Inflammatory macrophage treated with lipopolysaccharide for 1 hour (primary cell): ENCODE data around the gene SLC24A4.
"Not testable (repeated sequence)": the region's sequence is repeated elsewhere in the genome, so short reads cannot be mapped to it uniquely, and the experiment has no call there.

ENCODE experiments used
- DNase-seq, 2 donors: peaks; one replicate each; pipeline ENCODE4 v3.0.0-alpha.2; 2020 to 2022

SLC24A4 gene

DNA sequence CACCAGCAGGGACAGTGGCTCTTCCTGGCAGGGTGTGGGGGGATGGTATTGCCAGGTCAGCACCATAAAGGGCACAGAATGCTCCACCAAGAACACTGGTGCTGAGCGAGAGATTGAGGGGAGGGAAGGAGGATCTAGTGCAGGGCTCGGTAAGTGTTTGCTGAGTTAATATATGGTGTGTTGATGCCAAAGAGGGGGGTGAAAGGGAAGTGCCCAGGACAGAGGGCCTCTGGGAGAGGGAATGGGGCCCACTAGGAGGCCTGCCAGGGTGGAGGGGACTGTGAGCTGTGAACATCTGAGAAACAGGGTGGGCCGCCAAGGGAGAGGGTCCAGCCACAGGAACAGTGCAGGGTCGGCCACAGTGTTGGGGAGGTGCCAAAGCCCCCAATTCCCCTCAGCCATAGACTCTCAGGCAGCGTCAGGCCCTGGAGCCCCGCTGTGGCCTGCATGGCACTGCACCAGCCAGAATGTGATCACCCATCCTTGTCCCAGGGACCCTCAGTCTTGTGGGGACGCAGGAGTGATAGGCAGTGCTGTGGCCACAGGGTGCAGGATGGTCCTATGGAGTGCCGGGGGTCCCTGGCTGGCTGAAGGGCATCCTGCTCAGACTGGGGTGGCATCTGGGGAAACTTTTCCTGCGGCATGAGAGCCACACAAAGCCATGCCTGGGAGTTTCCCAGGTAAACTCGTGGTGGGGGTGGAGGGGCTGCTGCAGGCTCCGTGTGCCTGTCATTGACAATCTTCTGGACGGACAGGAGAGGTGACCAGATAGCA, 202.5 kb downstream of the SLC24A4 start:
- DNase-seq, result no peak

DNA sequence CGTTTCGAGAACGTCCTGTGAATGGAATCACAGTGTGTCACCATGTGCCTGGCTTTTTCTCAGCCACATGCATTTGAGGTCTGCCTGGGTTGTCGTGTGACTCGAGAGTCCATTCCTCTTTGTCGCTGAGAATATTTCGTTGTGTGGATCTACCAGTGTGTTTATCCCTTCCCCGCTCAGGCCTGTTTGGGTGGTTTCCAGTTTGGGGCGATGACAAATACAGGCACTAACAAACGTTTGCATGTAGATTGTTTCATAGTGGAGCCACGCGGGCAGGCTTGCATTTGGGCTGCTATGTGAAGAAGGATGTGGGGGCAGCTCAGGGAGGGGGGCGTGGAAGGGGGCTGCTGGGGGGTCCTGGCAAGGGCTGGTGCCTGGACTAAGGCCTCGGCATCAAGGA, 204.8 kb downstream of the SLC24A4 start:
- DNase-seq, result peak in 1 of 2 donors; percentile 65

DNA sequence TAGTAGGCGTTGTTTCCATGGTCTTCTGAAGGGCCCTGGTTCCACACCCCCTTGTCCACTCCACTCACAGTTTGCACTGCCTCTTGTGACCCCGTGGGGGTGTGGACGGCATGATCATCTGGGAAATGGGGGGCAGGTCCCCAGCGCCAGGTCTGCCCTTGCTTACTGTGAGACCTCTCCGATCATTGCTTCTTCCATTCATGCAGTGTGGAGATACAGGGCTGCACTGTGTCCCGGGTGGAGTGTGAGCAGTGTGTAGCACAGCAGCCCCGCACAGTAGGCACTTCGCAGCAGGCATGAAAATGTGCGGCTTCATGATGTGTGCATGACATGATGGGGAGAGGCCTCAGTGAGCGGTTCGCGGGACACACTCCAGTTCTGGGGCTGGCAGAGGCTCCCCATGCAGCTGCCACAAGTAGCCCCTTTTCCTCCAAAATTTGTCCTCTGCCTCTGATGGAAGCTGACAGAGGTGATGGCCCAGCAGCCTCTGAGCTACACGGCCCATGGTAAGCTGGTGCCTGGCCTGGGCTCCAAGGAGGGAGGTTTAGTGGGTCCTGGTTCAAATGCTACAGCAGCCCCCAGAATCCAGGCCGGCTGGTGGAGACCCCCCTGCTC, 205.6 kb downstream of the SLC24A4 start:
- DNase-seq, result no peak

DNA sequence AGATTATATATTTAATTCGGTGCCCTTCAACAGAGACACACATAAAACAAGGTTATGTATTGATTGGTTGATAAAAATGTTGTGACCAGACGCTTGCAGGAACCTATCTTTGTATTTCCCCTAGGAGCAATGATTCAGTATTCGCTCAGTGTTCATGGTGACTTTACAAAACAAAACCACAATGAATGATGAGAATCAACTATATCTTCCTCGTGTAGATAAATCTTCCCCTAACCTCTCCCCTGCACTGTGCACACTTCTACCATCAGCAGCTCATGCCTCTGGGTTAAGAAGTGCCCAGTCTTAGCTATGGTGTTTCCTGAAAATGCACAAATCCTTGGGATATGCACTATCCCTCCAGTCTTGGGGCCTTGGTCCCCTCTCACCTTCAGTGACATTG, 206.9 kb downstream of the SLC24A4 start:
- DNase-seq, result peak; percentile 62 to 83

DNA sequence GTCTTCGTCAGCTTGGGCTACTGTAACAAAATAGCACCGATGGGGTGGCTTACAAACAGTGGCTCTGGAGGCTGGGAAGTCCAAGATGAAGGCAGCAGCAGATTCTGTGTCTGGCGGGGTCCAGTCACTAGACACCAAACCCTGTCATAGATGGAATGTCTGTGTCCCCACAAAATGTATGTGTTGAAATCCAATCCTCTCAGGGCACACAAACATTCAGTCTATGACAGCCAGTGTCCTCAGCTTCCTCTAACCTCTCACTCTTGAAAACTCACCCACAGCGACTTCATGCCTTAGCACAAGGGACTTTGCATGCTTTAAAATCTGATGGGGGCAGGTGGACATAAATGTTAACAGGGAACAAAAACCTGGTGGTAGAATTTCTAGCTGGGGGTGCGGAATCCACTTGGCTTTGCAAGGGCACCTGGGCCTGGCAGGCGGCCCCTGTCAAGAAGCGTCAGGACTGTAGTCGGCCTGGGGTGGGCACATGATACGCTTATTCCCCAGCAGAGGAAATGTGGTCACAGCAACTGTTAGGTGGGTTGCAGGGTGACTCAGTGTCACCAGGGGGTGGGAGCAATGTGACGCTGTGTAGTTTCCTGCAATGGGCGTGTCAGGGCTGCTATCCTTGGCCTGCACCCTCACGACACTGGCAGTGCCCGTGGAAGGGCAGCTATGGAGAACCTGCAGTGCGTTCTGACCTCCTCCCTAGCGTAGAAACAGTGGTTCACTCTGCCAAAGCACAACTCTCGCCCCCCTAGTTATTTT, 208.3 kb downstream of the SLC24A4 start:
- DNase-seq, result peak; percentile 88 to 97

DNA sequence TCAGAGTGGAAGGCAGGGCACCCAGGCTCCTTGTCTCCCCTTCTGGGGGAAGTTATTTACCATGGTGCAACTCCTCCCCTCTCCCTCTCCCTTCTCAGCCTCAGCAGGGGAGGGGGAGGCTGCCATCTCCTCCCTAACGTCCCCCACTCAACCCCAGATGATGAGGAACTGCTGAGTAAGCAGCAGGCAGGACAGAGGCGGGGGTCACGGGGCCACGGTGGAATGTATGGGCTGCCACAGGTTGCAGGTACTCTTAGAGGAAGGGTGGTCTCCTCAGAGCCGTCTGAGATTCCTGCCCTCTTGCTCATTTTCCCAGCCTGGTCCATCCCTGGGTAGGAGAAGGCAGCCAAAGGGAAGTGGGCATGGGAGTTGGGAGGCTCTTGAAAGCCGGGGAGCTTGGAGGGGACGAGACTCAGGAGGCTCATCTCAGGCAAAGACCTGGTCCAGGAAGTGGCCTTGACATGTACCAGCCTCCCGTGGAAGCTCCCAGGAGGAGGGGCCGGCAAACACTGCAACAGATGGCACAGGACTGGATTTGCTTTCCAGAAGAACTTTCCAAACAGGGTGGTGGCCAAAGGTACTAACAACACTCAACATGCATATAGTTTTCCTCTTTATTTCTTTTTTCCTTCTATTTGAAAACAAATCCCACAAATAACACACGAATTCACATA, 209.7 kb downstream of the SLC24A4 start:
- no peak for DNase-seq

DNA sequence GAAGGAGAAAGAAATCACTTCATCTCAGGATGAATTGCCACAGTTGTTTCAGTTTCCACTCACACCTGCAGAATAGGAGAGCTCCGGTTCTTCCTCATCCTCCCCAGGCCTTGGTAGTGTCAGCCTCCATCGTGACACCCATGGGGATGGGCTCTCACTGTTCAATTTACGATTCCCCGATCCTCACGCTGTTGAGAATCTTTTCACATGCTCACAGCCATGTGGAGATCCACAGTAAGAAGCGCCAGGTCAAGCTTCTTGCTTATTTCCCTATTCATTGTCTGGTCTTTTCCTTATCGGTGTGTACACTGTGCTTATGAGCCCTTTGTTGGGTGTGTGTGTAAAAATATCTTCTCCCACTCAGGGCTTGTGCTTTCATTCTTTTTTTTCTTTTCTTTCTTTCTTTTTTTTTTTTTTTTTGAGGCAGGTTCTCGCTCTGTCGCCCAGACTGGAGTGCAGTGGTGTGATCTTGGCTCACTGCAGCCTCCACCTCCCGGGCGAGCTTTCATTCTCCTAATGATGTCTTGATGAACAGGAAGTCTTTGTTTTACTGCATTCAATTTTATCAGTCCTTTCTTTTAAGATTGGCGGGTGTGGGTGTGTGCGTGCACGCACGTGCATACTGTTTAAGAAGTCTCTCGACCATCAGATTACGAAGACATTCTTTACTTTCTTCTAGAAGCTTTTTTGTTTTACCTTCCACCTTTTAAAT, 212.1 kb downstream of the SLC24A4 start:
- no peak for DNase-seq

DNA sequence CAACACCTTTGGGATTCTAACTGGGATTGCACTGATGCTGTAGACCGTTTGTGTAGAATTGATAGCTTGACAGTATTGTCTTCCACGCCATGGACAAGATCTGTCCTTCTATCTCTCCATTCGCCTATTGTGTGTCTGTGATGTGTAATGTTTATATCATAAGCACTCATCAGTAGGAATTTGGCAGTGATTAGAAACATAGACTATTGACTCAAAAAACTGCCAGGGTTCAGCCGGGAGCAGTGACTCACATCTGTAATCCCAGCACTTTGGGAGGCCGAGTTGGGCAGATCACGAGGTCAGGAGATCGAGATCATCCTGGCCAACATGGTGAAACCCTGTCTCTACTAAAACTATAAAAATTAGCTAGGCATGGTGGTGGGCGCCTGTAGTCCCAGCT, 213.3 kb downstream of the SLC24A4 start:
- DNase-seq, result not testable (repeated sequence)

DNA sequence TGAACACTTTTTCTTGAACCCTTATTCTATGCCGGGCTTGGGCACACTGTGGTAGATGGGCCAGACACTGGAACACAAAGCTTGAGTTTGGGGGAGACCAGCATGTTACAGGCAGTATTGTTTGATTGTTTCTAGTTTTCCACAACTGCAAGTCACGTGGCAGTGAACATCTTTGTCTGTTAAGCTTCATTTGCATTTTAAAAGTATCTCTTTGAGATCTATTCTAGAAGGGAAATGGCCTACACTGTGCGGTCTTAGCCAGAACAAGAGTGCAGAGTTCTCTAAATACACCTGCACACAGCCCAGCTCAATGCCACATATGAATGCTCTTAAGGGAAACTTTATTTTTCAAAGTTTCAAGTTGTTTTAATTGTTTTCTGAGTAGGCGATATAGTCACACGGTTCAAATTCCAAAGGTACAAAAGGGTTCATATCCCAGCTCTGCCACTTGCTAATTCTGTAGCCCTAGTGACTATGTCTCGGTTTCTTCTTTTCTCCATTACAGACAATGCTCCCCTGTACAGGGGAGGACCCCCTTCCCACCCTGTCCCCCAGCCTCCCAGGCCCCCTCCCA, 215.5 kb downstream of the SLC24A4 start:
- DNase-seq, result no peak

DNA sequence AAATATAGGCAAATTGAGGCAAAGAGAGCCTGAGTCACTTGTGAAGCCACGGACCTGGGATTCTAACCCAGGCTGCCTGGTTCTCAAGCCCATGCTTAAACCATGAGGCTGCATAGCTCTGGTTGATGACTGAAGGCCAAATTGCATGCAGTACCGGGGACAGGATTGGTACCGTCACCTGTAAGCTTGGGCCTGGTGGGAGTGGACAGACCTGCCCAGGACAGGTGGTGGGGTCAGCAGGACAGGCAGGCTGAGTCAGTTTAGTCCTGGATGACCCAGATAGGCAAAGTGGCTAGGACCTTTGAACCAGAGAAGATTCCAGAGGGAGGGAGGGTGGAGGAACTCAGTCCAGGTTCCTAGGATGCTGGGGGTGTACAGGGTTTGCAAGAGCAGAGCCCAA, 216.5 kb downstream of the SLC24A4 start:
- no peak for DNase-seq

DNA sequence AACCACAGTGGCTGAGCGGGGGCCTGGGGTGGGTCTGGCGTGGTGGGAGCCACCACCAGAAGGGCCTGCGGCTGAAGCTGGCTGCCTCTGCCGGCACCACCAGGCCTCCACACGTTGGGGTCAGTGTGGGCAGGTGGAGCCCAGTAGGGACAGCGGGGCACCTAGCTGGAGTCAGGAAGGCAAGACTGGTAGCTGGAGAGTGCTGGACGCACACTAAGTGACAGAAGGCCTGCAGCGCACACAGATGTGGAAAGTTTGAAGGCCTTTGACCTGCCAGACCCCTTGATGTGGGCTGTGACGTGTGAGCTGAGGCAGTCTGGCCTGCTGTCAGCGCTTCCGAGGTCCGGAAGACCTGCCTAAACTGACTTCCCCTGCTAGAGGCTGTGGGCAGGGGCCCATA, 216.9 kb downstream of the SLC24A4 start:
- no peak for DNase-seq

DNA sequence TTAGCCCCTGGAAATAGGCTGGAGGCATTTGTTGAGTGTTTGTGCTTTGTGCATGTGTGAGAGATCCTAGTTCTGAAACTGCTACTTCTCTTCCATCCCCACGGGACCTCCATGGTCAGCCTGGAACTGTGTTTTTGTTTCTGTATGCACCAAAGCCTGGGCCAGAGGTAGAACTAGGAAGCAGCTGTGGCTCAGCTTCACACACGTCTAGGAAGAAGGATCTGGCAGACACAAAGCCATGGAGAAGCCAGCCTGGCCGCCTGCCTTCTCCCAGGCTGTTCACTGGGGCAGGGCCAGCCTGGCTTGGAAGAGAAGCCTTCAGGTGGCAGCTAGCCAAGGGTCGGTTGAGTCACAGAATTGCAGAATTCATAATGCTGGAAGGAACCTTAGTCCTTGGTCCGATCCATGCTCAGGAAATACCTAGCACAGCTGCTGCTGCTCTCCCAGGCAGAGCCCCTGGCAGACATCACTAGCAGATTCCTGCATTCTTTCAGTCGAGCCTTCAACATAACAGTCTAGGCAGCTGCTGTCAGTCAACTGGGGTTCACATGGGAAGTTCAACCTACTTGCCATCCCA, 217.6 kb downstream of the SLC24A4 start:
- DNase-seq, result no peak

DNA sequence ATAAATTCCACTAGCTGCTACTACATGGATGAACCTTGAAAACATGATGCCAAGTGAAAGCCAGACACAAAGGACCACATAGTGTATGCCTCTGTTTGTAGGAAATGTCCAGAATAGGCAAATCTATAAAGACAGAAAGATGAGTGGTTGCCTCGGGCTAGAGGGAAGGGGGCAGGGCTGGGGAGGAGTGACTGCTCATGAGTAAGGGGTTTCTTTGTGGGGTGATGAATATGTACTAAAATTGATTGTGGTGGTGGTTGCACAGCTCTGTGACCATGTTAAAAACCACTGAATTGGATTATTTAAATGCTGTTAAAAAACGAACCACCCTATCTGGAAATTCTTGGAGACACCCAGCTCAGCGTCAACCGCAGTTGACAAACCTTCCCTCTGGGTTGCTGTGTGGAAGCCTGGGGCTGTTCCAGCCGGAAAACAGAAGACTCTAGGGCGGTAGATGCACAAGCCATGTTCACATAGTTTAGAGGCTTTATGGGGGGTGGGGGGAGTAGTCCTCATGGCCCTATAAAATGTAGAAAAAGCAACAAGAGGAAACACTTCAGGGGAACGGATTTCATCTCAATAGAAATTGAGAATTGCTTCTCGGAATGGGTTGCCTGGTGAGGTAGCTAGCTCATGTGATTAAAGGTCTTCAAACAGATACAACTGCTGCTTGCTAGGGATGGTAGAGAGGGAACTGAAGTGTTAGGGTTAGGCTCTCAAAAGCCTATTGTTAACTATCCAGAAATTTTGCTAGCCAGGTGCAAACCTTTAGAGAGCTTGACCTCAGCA, 220.0 kb downstream of the SLC24A4 start:
- DNase-seq, result no peak

DNA sequence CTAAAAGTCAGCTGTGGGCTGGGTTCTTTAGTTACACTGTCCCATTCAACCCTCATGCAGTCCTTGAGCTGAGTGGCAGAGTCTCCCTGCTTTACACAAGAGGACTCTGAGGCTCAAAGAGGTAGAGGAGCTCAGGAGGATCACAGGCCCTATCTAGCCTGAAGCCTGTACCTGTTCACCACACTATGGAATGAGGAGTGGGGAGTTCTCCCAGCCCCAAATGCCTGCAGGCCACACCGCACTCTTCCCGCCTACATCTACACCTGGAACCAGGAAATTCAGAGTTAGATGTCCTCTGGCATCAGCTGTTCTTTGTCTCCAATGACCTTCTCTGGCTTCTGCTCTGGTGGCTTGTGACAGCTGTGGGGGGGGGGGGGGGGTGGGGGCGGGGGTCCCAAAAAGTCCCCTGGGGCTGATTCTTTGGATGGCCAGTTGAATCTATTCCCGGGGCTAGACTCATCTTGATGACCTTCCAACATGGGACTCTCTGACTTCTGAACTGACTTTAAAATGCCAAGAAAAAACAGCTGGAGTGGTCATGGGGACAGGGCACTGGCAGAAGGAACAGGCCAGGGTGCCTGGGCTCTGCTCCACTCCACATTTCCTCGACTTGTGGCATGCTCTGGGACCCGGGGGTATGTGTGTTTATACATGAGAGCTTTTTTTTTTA, 221.2 kb downstream of the SLC24A4 start:
- DNase-seq, result no peak

DNA sequence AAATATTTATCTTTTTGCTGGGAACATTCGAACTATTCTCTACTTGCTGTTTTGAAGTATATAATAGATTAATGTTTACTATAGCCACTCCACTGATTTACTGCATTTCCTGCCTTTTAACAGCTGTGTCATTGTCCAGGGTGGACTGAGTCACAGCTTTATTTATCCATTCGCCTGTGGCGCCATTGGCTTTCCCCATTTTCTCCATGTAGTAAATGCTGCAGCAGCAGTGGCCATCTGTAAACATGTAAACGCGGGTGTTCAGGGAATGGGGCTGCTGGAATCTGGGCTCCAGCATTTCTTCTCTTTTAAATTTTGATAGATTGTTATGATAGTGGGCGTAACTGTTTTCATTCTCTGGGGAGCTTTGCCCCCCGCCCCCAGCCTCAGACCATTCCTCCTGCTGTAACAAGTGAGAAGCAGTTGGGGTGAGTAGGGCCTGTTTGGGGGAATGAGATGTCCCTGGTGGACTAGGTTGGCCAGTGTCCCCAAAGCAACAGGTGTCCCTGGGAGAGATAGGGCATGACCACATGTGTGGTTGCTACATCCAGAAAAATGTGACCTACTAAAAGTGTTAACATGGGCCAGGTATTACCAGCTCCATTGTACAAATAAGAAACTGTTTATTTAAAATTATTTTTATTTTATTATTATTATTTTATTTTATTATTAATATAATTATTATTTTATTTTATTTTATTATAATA, 223.5 kb downstream of the SLC24A4 start:
- DNase-seq, result no peak

DNA sequence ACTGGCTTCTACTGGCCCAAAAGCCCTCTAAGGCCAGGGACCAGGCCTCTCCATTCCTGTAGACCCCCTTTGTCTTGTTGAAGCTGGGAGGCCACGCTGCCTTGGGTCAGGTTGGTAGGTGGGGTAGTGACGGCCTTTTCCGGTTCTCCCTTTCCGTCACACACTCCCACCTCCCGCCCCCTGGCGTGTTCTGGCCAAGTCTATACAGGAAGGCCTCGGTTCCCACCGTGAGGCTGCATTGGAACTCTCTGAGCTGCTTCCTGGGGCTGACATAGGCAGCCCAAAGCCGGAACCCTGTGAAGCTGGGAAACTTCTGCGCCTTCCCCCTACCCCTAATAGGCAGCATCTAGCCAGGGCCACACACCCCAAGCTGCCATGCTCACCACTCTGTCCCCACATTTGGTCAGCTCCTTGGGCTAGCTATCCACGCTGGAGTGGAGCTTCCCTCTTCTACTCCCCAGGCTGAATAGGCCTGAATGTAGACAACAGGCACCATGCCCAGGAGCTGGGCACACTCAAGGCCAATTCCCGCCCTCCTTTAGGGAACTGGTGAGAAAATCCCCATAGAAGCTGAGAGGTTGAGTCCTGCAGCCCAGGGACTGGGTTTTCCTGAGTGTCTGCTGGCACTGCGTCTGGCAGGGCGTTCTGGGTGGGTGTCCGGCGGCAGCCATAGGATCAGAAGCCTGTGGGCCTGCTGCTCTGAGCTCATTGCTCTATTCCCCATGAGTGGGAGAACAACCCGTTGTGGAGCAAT, 226.3 kb downstream of the SLC24A4 start:
- DNase-seq, result peak; percentile 72 to 98

DNA sequence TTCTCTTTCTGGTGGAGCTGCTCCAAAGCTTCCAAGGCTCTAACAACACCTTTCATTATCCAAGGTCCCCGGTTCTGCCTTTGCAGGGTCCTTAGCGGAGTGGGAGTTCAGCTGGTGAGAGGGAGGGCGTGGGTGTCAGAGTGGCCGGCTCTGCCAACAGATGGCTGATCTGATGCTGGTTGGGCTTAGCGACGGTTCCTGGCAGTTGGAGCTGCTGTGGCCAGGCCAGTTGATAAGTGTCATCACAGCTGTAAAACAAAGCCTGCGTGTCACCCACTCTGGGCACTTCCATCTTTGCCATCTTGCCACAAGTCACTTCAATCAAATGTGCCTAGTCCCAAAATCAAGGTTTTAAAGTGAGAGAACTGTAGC, 226.9 kb downstream of the SLC24A4 start:
- peak in 1 of 2 donors; percentile 50 for DNase-seq
